Transverse colon (tissue), 4 donors: Measurements from ENCODE around the gene SAV1. TPM values are rescaled to one million over a fixed set of nuclear protein-coding genes. Genes with fewer than 3 reads are reported as not detected.

Experiments used
- DNase-seq: peaks from one replicate; pipeline ENCODE4 v3.0.0-alpha.2; 2019
- H3K27ac ChIP-seq, 4 donors: fragments of 200-600 bp; sonication (generic); 2 replicates each; pipeline ENCODE4 v1.5.1; 2016 to 2018; ENCODE audit warnings: inconsistent platforms in 4 of 4
- H3K27me3 ChIP-seq: fragments of 200-600 bp; sonication (generic); 2 replicates; pipeline ENCODE4 v1.5.1; 2017; ENCODE audit warnings: inconsistent platforms
- H3K36me3 ChIP-seq, 4 donors: fragments of 200-600 bp; sonication (generic); 2 replicates each; pipeline ENCODE4 v1.5.1; 2017 to 2019; ENCODE audit warnings: inconsistent platforms in 4 of 4
- H3K4me1 ChIP-seq, 4 donors: fragments of 200-600 bp; sonication (generic); 2 replicates each; pipeline ENCODE4 v1.5.1; 2017 to 2020; ENCODE audit warnings: inconsistent platforms in 4 of 4
- H3K4me3 ChIP-seq, 4 donors: fragments of 200-600 bp; sonication (generic); 1 replicate in 1 of 4; 2 replicates in 3 of 4; pipeline versions ENCODE4 v1.5.1 to v1.6.1; 2017 to 2019; ENCODE audit warnings: inconsistent platforms in 4 of 4
- H3K9me3 ChIP-seq, 2 donors: fragments of 200-600 bp; sonication (generic); 2 replicates each; pipeline ENCODE4 v1.5.1; 2017 to 2019; ENCODE audit warnings: inconsistent platforms in 2 of 2
- EP300 ChIP-seq: sonication (generic); formaldehyde crosslinking; IDR thresholded peaks from one replicate; pipeline ENCODE4 v1.6.1; 2017; ENCODE audit warnings: antibody characterized with exemption, low read depth
- POLR2A ChIP-seq: fragments of 450-650 bp; IDR thresholded peaks from one replicate; pipeline ENCODE4 v1.6.1; 2016; ENCODE audit warnings: antibody characterized with exemption, mild to moderate bottlenecking, moderate library complexity
- POLR2AphosphoS5 ChIP-seq, 3 donors: sonication (generic); formaldehyde crosslinking; IDR thresholded peaks; one replicate each; pipeline ENCODE4 v1.6.1; 2016; ENCODE audit warnings: antibody characterized with exemption in 3 of 3
- WGBS, 2 donors: methylation state at CpG; one replicate each; pipeline ENCODE4 v1.1.5; 2018; ENCODE audit warnings: low coverage in 1 of 2; 5-methylcytosine and 5-hydroxymethylcytosine counted together
- in situ Hi-C, 4 donors: fragments of 200-750 bp; cut with MboI; loops; one replicate each; pipeline versions ENCODE4 v1.15.0 to v1.15.1; 2017; ENCODE audit warnings: low sequenced_read_pairs in 3 of 4, low pct_ligation_motif_present in 1 of 4, low pct_unique_long_range_greater_than_20kb in 1 of 4
- intact Hi-C: fragments of 100-400 bp; cut with DNase I; formaldehyde crosslinking; loops from one replicate; pipeline ENCODE4 v1.15.1; 2023; ENCODE audit warnings: low total_unique reads
- total RNA-seq, 4 donors: library from RNA; depleted of rRNA; stranded (reverse); fragments of >200 nt; gene quantifications; one replicate each; pipeline ENCODE4 v1.1.0, GENCODE V29; 2016
- TF ChIP-seq, protein P1 (sequence below), 5 experiments: fragments of 200-600 bp in 3 of 5; fragments of 450-650 bp in 2 of 5; sonication (generic) in 3 of 5; IDR thresholded peaks; 1 replicate in 2 of 5; 2 replicates in 3 of 5; pipeline ENCODE4 v1.5.1; 2016 to 2017; ENCODE audit warnings: antibody characterized with exemption in 5 of 5, inconsistent platforms in 3 of 5, mild to moderate bottlenecking in 2 of 5, moderate library complexity in 1 of 5

The SAV1 gene
- total RNA-seq, 4 donors from 2014 or later, result 14.9 to 81.0 (median 23.2) TPM

DNA sequence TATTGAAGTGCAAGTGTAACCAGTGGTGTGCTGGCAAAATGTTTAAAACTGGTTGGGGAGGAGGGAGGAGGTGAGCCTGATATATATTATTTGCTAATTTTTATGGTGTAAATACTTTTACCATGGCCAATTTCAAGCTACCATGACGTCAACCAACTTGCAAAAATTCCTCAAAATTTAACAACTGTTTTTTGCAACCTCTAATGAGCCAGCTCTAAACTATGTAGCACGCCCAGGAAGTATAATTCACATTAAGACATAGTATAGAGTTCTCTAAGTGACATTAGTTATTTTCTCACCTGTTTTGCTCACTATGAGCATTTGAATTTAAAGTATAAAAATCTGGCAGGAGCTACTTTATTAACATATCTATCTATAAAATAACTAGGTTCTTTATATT is 66.7 kb downstream of the SAV1 start:
- WGBS, 2 donors, result 90 to 91% methylated on average over 2 of the region's 2 CpGs
- intact Hi-C loops (no loop called here), in situ Hi-C loops (no loop called here)
- Histone ChIP-seq H3K4me1 (peaks cover 0 to 12% (median 1%) of the 10 kb centered on the region in 4 donors), H3K27me3 (no peaks in the 10 kb centered on the region), H3K4me3 (no peak overlapping the region), H3K27ac (no peak overlapping the region), H3K9me3 (no peaks in the 10 kb centered on the region), H3K36me3 (no peaks in the 10 kb centered on the region)
- DNase-seq, result no peak
- TF ChIP-seq POLR2A (no peak), EP300 (no peak), POLR2AphosphoS5 (IDR thresholded peaks at IDR 0.05) (no peak)
- TF ChIP-seq, protein P1, sequence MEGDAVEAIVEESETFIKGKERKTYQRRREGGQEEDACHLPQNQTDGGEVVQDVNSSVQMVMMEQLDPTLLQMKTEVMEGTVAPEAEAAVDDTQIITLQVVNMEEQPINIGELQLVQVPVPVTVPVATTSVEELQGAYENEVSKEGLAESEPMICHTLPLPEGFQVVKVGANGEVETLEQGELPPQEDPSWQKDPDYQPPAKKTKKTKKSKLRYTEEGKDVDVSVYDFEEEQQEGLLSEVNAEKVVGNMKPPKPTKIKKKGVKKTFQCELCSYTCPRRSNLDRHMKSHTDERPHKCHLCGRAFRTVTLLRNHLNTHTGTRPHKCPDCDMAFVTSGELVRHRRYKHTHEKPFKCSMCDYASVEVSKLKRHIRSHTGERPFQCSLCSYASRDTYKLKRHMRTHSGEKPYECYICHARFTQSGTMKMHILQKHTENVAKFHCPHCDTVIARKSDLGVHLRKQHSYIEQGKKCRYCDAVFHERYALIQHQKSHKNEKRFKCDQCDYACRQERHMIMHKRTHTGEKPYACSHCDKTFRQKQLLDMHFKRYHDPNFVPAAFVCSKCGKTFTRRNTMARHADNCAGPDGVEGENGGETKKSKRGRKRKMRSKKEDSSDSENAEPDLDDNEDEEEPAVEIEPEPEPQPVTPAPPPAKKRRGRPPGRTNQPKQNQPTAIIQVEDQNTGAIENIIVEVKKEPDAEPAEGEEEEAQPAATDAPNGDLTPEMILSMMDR (IDR thresholded peaks at IDR 0.05), result no peak

DNA sequence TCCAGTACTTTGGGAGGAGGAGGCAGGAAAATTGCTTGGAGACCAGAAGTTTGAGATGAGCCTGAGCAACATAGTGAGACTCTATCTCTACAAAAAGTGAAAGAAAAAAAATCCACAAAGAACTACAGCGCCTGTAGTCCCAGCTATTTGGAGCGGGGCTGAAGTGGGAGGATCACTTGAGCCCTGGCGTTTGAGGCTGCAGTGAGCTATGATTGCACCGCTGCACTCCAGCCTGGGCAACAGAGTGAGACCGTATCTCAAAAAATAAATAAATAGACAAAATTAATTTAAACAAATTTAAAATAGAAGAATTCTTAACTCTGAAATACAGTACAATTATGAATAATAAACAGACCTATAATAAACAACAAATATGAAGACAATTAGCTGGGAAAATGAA is 67.3 kb downstream of the SAV1 start:
- Histone ChIP-seq H3K9me3 (no peaks in the 10 kb centered on the region), H3K4me1 (peaks cover 0 to 12% (median 1%) of the 10 kb centered on the region in 4 donors), H3K4me3 (no peak overlapping the region), H3K36me3 (no peaks in the 10 kb centered on the region), H3K27ac (no peak overlapping the region), H3K27me3 (no peaks in the 10 kb centered on the region)
- no peak for DNase-seq
- intact Hi-C loops (no loop called here), in situ Hi-C loops (no loop called here)
- TF ChIP-seq POLR2AphosphoS5 (IDR thresholded peaks at IDR 0.05) (no peak), EP300 (no peak), POLR2A (no peak)
- TF ChIP-seq, protein P1 (IDR thresholded peaks at IDR 0.05), result no peak
- 77 to 86% methylated on average over 5 of the region's 5 CpGs for WGBS, 2 donors

DNA sequence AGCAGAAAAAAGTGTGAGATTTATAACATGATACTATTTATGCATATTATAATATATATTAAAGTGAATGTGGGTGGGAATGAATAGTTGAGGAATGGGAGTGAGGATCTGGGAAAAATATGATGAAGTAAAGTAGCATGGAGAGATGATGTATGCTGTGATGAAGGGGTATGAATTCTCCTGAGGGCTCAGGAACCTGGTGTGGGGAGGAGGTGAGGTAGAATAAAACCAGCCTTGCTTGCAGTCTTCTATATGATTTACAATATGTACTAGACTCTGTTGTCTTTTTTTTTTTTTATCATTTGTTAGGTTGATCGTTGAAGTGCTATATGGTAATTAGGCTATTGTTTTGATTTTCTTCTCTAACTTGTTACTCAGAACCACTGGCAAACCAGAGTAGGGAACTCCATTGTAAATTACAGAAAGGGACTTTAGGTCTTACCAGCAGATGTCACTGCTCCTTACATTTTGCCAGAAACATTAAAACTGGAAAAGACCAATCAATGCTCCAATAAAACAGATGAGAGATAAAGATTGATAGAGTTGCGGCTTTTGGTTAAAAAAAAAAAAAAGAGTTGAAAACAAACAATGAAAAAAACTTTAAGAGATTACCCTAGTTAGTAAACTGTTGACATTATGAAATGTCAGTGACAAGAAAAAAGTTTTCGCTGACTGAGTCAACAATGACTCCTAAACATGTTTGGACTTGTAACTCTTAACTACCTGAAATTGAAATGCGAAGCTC is 68.2 kb downstream of the SAV1 start:
- Histone ChIP-seq H3K27me3 (no peaks in the 10 kb centered on the region), H3K4me3 (no peak overlapping the region), H3K27ac (no peak overlapping the region), H3K36me3 (no peaks in the 10 kb centered on the region), H3K9me3 (no peaks in the 10 kb centered on the region), H3K4me1 (peaks cover 0 to 12% (median 1%) of the 10 kb centered on the region in 4 donors)
- intact Hi-C loops (no loop called here), in situ Hi-C loops (no loop called here)
- DNase-seq, result no peak
- 27 to 28% methylated on average over 4 of the region's 4 CpGs for WGBS, 2 donors
- TF ChIP-seq POLR2A (no peak), POLR2AphosphoS5 (IDR thresholded peaks at IDR 0.05) (no peak)
- TF ChIP-seq, protein P1 (IDR thresholded peaks at IDR 0.05), result peak; percentile 28 to 53 (median 42)

DNA sequence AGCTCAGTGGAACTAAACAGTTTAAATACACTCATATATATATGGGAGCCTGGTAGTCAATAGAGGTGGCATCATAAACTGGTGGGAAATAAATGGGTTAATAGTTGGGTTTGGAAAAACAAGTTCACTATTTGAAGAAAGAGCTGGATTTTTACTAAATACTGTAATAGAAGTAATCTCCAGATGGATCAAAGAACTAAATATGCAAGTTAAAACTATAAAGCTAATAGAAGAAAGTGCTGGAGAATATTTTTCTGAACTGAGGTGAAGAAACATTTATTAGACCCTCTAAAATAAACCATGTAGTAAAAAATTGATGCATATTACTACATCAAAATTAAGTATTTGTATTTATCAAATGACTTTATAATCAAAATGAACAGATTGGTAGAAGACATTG is 69.3 kb downstream of the SAV1 start:
- no peak overlapping the region for H3K4me3 ChIP-seq
- intact Hi-C loops (no loop called here), in situ Hi-C loops (no loop called here)
- no peaks in the 10 kb centered on the region for H3K36me3 ChIP-seq
- DNase-seq, result no peak
- H3K4me1 ChIP-seq, result peaks cover 0 to 12% (median 1%) of the 10 kb centered on the region in 4 donors
- no peak overlapping the region for H3K27ac ChIP-seq
- H3K27me3 ChIP-seq, result no peaks in the 10 kb centered on the region
- TF ChIP-seq EP300 (no peak), POLR2AphosphoS5 (IDR thresholded peaks at IDR 0.05) (no peak), POLR2A (no peak)
- TF ChIP-seq, protein P1 (IDR thresholded peaks at IDR 0.05), result no peak
- no peaks in the 10 kb centered on the region for H3K9me3 ChIP-seq
